HepG2 (cell line): ENCODE results near the gene CERS1. TPM values are rescaled to one million over a fixed set of nuclear protein-coding genes. Genes with fewer than 3 reads are reported as not detected.

Source experiments
- ATAC-seq: fragments of 200-7000 bp; cut with Tn5 transposase; 3 replicates; pipeline ENCODE4 v1.9.1; 2020; ENCODE audit warnings: mild to moderate bottlenecking, moderate library complexity
- BruUV-seq: library from RNA; stranded (reverse); fragments of 400-500 nt; replicated peaks from 2 replicates; lab custom pipeline; 2021; lab: Mats Ljungman, UMichigan
- CTCF ChIA-PET: fragments of 300-600 bp; formaldehyde crosslinking; extraction: SDS; loops from one replicate; lab custom pipeline; 2021; ENCODE audit warnings: low total read pairs, inconsistent platforms, low intra/inter-chr PET ratio; lab: Yijun Ruan, JAX
- POLR2A ChIA-PET: fragments of 350-600 bp; sonication (Branson Sonifier 250); formaldehyde crosslinking; loops from one replicate; lab custom pipeline; 2020; ENCODE audit warnings: antibody characterized with exemption, inconsistent platforms; lab: Yijun Ruan, JAX
- DNase-seq: peaks from one replicate; pipeline ENCODE4 v3.0.0-alpha.2; 2015; ENCODE audit warnings: low spot score
- FAIRE-seq: peaks from 3 replicates; lab custom pipeline; 2011; peaks lifted over from hg19 to GRCh38; lab: Jason Lieb, UNC
- H2AFZ ChIP-seq: one replicate; pipeline ENCODE4 v1.6.1; 2011; ENCODE audit warnings: low read length, inconsistent platforms
- H3K27ac ChIP-seq: fragments of 300-600 bp; 3 replicates; pipeline ENCODE4 v1.8.0; 2011; ENCODE audit warnings: mixed run types, mild to moderate bottlenecking, mixed read lengths, low read length, inconsistent platforms; ENCODE audit not compliant: insufficient read depth; ENCODE audit errors: extremely low read length
- H3K27me3 ChIP-seq, 2 experiments: fragments of 200-600 bp in 1 of 2; 2 replicates in 1 of 2; 3 replicates in 1 of 2; pipeline versions ENCODE4 v1.6.0 to v1.8.0; 2011; ENCODE audit warnings: low read length in 2 of 2, mild to moderate bottlenecking in 2 of 2, moderate library complexity in 2 of 2, inconsistent platforms in 1 of 2; ENCODE audit not compliant: insufficient read depth in 2 of 2, control insufficient read depth in 1 of 2
- H3K36me3 ChIP-seq, 2 experiments: fragments of 200-600 bp in 1 of 2; replicated peaks in 1 of 2; 2 replicates in 1 of 2; 3 replicates in 1 of 2; pipeline versions ENCODE4 v1.5.1 to v1.8.0; 2011; ENCODE audit warnings: low read length in 2 of 2, inconsistent platforms in 1 of 2; ENCODE audit not compliant: insufficient read depth in 2 of 2, control insufficient read depth in 1 of 2
- H3K4me1 ChIP-seq: 2 replicates; pipeline ENCODE4 v1.5.1; 2012; ENCODE audit warnings: low read length, inconsistent platforms; ENCODE audit not compliant: insufficient read depth
- H3K4me2 ChIP-seq: 2 replicates; pipeline ENCODE4 v1.6.0; 2011; ENCODE audit warnings: low read depth, low read length, inconsistent platforms
- H3K4me3 ChIP-seq, 3 experiments: fragments of 200-600 bp in 1 of 3; sonication (generic), shearing (Covaris generic) in 1 of 3; replicated peaks in 1 of 3; 2 replicates each; pipeline ENCODE4 v1.5.1; 2011 to 2016; ENCODE audit warnings: low read length in 3 of 3, inconsistent platforms in 2 of 3, low read depth in 2 of 3, mild to moderate bottlenecking in 2 of 3, control low read depth in 1 of 3, mixed read lengths in 1 of 3; ENCODE audit not compliant: insufficient read depth in 1 of 3
- H3K79me2 ChIP-seq: one replicate; pipeline ENCODE4 v1.6.1; 2011; ENCODE audit warnings: low read length, inconsistent platforms; ENCODE audit not compliant: insufficient read depth
- H3K9ac ChIP-seq: 2 replicates; pipeline ENCODE4 v1.6.0; 2011; ENCODE audit warnings: mild to moderate bottlenecking, low read depth, low read length, inconsistent platforms; ENCODE audit not compliant: insufficient read depth
- H3K9me3 ChIP-seq: 2 replicates; pipeline ENCODE4 v1.5.1; 2012; ENCODE audit warnings: mild to moderate bottlenecking, low read length
- H4K20me1 ChIP-seq: 2 replicates; pipeline ENCODE4 v1.6.0; 2011; ENCODE audit warnings: inconsistent platforms, mild to moderate bottlenecking, low read length, moderate library complexity; ENCODE audit not compliant: insufficient read depth
- FOXK2 ChIP-seq: fragments of 450-650 bp; IDR thresholded peaks from 2 replicates; pipeline ENCODE4 v1.6.1; 2016
- HNRNPLL ChIP-seq: fragments of 200-400 bp; formaldehyde crosslinking; IDR thresholded peaks from 2 replicates; pipeline ENCODE4 v1.6.1; 2017; ENCODE audit warnings: mild to moderate bottlenecking, low read depth, low read length; ENCODE audit not compliant: poor library complexity, severe bottlenecking
- KDM5B ChIP-seq: sonication (generic); formaldehyde crosslinking; IDR thresholded peaks from 2 replicates; pipeline ENCODE4 v1.4.0; 2020; ENCODE audit warnings: missing genetic modification reagents, mild to moderate bottlenecking, borderline replicate concordance
- MTF2 ChIP-seq: sonication (generic); formaldehyde crosslinking; IDR thresholded peaks from 2 replicates; pipeline ENCODE4 v1.5.0; 2020; ENCODE audit warnings: missing genetic modification reagents, borderline replicate concordance
- MXI1 ChIP-seq: IDR thresholded peaks from 3 replicates; pipeline ENCODE4 v1.6.1; 2012; ENCODE audit warnings: low read depth, low read length, inconsistent platforms, borderline replicate concordance
- RAD21 ChIP-seq: fragments of 450-650 bp; formaldehyde crosslinking; IDR thresholded peaks from 2 replicates; pipeline ENCODE4 v1.5.0; 2020; ENCODE audit warnings: mild to moderate bottlenecking
- ZBTB46 ChIP-seq: sonication (generic); formaldehyde crosslinking; IDR thresholded peaks from 2 replicates; pipeline ENCODE4 v1.4.0; 2020; ENCODE audit warnings: mild to moderate bottlenecking, missing genetic modification reagents, borderline replicate concordance
- ZFX ChIP-seq: sonication (generic); formaldehyde crosslinking; IDR thresholded peaks from 2 replicates; pipeline ENCODE4 v1.4.0; 2020; ENCODE audit warnings: mild to moderate bottlenecking, low read depth, missing genetic modification reagents, moderate library complexity
- ZNF687 ChIP-seq: sonication (generic); formaldehyde crosslinking; IDR thresholded peaks from 2 replicates; pipeline ENCODE4 v1.5.1; 2020; ENCODE audit warnings: mild to moderate bottlenecking, missing genetic modification reagents, moderate library complexity
- ZNF703 ChIP-seq: sonication (generic); formaldehyde crosslinking; IDR thresholded peaks from 2 replicates; pipeline ENCODE4 v1.5.1; 2020; ENCODE audit warnings: missing genetic modification reagents, mild to moderate bottlenecking, moderate library complexity, borderline replicate concordance
- WGBS: methylation state at CpG from one replicate; pipeline ENCODE4 v1.1.6; 2017; ENCODE audit warnings: low lambda C conversion rate; 5-methylcytosine and 5-hydroxymethylcytosine counted together
- in situ Hi-C: cut with HindIII; loops from 2 replicates; pipeline ENCODE4 v1.10.0; 2017; ENCODE audit warnings: low pct_unique_long_range_greater_than_20kb; ENCODE audit not compliant: extremely low pct_ligation_motif_present
- intact Hi-C: fragments of 100-400 bp; cut with micrococcal nuclease; formaldehyde crosslinking; loops from one replicate; pipeline ENCODE4 v1.10.0; 2022; ENCODE audit not compliant: unreplicated experiment
- polyA plus RNA-seq, 8 experiments: library from polyadenylated mRNA; depleted of rRNA in 3 of 8; stranded (reverse) in 7 of 8; unstranded in 1 of 8; fragments of >200 nt; fragmentation: Illumina TruSeq in 4 of 8; extraction: Trizol in 4 of 8; gene quantifications; 2 replicates each; pipeline versions ENCODE4 v1.2.1 to v1.2.3, GENCODE V29; 2011 to 2016; ENCODE audit warnings: low read depth in 4 of 8, missing spikeins in 1 of 8, mixed read lengths in 1 of 8; ENCODE audit not compliant: insufficient read depth in 1 of 8
- total RNA-seq, 5 experiments: library from RNA; depleted of rRNA; stranded (reverse); fragments of >200 nt; fragmentation: Illumina TruSeq; extraction: Trizol; gene quantifications; 2 replicates each; pipeline ENCODE4 v1.2.3, GENCODE V29; 2016; ENCODE audit warnings: low read depth in 1 of 5
- TF ChIP-seq, protein P1 (sequence below): sonication (generic); formaldehyde crosslinking; IDR thresholded peaks from 2 replicates; pipeline ENCODE4 v1.5.0; 2020; ENCODE audit warnings: mild to moderate bottlenecking, missing genetic modification reagents, moderate library complexity

The CERS1 gene
- total and polyA plus RNA-seq, 2 of the 13 experiments (the other 11 are each of a cell fraction or from before 2014, with no cell fraction given), result 4.6 to 9.8 TPM

GRCh38 chr19:18940769-18941627 is 45.0 kb upstream of the CERS1 start, which contains the start of gene HOMER3:
TSS of gene HOMER3 (minus strand) at chr19:18941217. CDS start at chr19:18938982, 2,235 bp downstream.
- FAIRE-seq (no peak), ATAC-seq (peak; percentile 56), DNase-seq (no peak)
- Histone ChIP-seq H4K20me1 (no peaks in the 10 kb centered on the region), H3K9me3 (no peaks in the 10 kb centered on the region), H3K79me2 (no peaks in the 10 kb centered on the region), H3K36me3 (peaks cover 0 to 1% of the 10 kb centered on the region in 2 experiments; a peak in 1 of 5 replicates), H3K4me3 (peak within 1 kb of the TSS; percentile 60 to 85 (median 74)), H2AFZ (no peak within 1 kb of the TSS), H3K27me3 (no peaks in the 10 kb centered on the region), H3K4me2 (peak within 1 kb of the TSS; percentile 90), H3K4me1 (peaks cover 52% of the 10 kb centered on the region), H3K27ac (no peak within 1 kb of the TSS), H3K9ac (peak within 1 kb of the TSS; percentile 74)
- ChIA-PET CTCF (interaction anchor here (2.7 kb wide), 1 partner anchor 46 kb away, joined by 13 read pairs; no protein-coding TSS in a partner anchor), POLR2A (interaction anchor here (1.5 to 2.8 kb wide), 2 partner anchors 13 to 22 kb away, joined by 4 to 17 read pairs; partner anchors contain the start of genes COPE and DDX49)
- in situ Hi-C loops, result loop anchor here (5.0 kb wide), 1 partner anchor 46 kb away; no protein-coding TSS in a partner anchor
- whole genome bisulfite sequencing, result 6% methylated on average over 27 of the region's 81 CpGs
- intact Hi-C loops, result no loop called here
- BruUV-seq, result no TSS peak
- TF ChIP-seq, protein P1, sequence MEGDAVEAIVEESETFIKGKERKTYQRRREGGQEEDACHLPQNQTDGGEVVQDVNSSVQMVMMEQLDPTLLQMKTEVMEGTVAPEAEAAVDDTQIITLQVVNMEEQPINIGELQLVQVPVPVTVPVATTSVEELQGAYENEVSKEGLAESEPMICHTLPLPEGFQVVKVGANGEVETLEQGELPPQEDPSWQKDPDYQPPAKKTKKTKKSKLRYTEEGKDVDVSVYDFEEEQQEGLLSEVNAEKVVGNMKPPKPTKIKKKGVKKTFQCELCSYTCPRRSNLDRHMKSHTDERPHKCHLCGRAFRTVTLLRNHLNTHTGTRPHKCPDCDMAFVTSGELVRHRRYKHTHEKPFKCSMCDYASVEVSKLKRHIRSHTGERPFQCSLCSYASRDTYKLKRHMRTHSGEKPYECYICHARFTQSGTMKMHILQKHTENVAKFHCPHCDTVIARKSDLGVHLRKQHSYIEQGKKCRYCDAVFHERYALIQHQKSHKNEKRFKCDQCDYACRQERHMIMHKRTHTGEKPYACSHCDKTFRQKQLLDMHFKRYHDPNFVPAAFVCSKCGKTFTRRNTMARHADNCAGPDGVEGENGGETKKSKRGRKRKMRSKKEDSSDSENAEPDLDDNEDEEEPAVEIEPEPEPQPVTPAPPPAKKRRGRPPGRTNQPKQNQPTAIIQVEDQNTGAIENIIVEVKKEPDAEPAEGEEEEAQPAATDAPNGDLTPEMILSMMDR (CRISPR knock-in tag), result peak; percentile 15; the same call in 1 of the 2 replicates
- TF ChIP-seq MTF2 (0 out of 2 replicates have a peak, but pooled peaks have one; percentile 26), RAD21 (CRISPR knock-in tag) (0 out of 2 replicates have a peak, but pooled peaks have one; percentile 10), FOXK2 (no peak), ZBTB46 (CRISPR knock-in tag) (no peak), MXI1 (0 out of 3 replicates have a peak, but pooled peaks have one; percentile 21), ZFX (CRISPR knock-in tag) (peak; percentile 33; the same call in 1 of the 2 replicates), HNRNPLL (peak; percentile 60), ZNF703 (CRISPR knock-in tag) (no peak), ZNF687 (CRISPR knock-in tag) (peak; percentile 21), KDM5B (CRISPR knock-in tag) (0 out of 2 replicates have a peak, but pooled peaks have one; percentile 6)
